LNCAP (cell line): Measurements from ENCODE around the gene ARHGAP4.

Experiments used
- TF ChIP-seq, protein P1 (sequence below): fragments of 450-650 bp; IDR thresholded peaks from 2 replicates; pipeline ENCODE4 v1.5.1; 2017; ENCODE audit warnings: mild to moderate bottlenecking

ARHGAP4 gene

DNA sequence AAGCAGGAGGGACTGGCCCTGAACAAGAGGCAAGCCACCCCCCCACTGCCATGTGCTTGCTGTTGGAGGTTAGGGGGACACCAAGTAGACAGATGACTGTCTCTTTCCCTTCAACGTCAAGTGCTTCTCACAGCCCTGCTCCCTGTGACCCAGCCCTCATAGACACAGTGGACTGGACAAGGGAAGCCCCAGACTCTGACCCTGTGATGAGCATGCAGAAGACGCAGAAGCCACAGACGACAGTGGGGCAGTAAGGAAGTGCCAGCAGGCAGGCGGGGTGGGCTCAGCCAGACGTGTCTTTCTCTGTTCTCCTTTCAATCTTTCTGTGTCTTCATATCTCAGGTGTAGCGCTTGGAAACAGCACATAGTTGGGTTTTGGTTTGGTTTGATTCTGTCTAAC lies 37.7 kb downstream of the ARHGAP4 start:
- TF ChIP-seq, protein P1, sequence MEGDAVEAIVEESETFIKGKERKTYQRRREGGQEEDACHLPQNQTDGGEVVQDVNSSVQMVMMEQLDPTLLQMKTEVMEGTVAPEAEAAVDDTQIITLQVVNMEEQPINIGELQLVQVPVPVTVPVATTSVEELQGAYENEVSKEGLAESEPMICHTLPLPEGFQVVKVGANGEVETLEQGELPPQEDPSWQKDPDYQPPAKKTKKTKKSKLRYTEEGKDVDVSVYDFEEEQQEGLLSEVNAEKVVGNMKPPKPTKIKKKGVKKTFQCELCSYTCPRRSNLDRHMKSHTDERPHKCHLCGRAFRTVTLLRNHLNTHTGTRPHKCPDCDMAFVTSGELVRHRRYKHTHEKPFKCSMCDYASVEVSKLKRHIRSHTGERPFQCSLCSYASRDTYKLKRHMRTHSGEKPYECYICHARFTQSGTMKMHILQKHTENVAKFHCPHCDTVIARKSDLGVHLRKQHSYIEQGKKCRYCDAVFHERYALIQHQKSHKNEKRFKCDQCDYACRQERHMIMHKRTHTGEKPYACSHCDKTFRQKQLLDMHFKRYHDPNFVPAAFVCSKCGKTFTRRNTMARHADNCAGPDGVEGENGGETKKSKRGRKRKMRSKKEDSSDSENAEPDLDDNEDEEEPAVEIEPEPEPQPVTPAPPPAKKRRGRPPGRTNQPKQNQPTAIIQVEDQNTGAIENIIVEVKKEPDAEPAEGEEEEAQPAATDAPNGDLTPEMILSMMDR = no peak

DNA sequence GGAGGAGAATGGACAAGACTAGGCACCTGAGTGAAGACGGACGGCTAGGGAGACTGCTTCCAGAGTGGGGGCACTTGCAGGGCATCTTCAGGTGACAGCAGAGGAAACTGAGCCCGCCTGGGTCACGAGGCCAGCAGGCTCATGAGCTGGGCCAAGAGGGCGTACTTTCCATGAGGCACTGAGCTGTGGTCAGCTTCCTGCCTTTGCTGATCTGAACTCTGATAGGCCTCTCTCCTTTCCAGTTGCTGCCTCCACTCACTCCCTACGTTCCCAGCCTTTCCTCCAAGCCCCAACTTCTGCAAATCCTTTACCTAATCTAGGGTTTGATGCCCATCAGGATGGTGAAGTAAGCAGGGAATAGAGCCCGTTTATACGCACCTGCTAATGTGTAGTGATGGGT lies 38.7 kb downstream of the ARHGAP4 start:
- TF ChIP-seq, protein P1 = no peak

DNA sequence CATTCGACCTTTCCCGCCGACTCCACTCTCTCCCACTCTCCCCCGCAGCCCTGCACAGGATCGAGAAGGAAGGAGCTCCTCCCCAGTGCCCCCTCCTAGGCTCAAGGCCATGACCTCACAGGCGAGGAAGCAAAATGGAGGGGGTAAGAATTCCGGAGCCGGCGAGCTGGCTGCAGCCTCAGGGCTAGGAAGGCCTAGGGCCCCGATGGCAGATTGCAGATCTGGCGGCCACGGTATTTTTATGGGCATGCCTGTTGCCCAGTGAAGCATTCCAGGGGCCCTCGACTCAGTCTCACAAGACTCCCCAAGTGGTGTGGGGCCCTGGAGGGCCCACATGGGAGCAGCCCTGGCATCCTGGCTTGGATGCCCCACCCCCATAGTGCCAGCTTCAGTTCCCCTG lies 39.1 kb downstream of the ARHGAP4 start:
- TF ChIP-seq, protein P1 = no peak

DNA sequence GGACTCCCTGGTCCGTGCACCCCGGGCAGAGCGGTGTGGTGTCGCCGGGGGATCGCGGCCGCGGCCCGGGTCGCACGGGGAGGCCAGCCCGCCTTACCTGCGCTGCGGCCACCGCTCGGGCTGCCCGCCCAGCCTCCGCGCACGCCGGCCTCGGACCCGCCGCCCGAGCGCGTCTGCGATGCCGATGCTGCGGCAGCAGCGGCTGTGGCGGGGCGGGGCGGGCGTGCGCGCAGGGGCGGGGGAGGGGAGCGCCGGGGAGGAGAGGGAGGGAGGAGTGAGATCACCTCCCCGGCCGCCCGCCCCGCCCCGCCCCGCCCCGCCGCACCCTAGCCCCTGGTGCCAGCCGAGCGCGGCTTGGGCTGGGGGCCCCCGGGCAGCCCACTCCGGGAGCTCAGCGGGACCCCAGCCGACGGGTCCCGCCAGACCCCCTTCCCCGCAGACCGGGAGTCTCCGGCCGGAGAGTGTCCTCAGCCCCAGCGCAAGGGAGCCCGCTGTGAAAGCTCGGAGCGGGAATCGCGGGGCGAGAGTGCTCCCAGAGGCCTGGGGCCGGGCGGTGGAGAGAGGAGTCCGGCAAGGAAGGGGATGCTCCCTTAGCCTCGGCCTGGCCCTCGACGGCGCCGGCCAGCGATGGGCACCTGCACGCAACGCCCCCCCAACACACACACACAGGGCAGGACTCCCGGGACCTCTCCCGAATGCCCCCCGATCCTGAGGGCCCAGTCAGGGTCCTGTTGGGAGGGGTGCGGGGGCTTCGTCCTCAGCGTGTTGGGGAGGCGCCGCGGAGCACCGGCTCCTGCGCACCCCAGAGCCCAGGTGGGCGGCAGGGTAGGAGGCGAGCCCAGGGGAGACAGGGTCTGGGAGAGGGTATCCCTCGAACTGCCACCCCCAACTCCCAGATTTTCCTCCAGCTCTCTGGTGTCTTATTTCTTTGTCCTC lies 39.8 kb downstream of the ARHGAP4 start, which contains the start of gene L1CAM:
TSS of gene L1CAM (minus strand) at position 206 of the 936 bp plus-strand sequence. CDS start 10,337 bp downstream, outside the sequence.
- TF ChIP-seq, protein P1 = no peak

DNA sequence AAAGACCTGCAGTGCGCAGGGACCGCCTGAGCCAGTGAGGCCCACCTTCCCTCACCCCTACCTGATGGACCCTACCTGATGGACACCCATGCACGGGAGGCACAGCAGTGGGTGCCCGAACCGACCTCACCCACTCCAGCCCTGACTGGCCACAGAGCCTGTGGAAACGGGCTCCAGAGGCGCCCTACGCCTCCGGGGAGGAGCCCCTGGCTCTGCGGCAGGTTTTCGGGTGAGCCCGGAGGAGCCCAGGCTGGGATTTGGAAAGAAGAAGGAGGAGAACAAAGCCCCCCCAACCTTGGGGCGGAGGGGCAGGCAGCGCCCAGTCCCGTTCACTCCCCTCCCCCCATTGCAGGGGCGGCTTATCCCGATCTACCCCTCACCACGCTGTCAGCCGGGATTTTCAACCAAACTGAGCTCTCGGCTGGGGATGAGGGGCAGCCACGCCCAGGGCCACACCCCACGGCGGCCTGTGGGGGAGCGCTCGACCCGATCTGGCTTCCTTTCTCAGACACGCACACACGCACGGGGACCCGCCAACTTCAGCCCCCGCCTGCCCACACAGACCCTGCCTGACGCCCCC lies 40.8 kb downstream of the ARHGAP4 start:
- TF ChIP-seq, protein P1 = no peak

DNA sequence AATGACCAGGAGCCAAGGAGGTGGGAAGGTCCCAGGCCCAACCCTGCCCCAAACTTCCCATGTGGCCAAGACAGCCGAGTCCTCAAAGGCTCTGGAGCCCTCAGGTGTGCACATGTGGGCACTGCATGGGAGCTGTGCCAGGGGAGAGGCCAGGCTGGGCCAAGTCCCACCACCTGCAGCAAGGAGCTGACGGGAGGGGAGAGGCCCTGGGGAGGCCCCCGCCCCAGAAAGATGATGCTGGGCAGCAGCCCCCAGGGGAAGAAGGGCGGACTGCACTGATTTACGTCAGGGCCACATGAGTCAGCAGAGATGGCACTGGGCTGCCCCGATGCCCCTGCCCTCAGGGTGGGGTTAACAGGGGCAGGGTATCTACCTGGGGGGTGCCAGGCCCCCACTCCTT lies 41.5 kb downstream of the ARHGAP4 start:
- TF ChIP-seq, protein P1 = no peak

DNA sequence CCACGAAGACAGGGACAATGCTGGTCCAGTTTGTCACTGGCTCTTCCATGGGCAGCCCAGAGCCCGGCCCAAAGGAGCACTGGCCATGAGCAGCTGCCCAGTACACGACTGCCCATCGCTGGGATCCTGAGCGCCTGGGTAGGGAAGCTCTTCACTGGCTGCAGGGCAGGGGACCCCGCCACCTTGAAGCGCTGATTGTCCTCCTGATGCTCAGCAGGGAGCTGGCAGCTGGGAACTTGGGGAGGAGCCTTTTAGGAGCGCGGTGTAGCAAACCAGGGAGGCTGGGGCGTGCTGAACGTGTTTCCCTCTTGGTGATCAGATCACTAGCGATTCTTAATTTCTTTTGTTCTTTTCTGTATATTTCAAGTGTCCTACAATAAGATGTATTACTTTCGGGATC lies 41.9 kb downstream of the ARHGAP4 start:
- TF ChIP-seq, protein P1 = no peak
